A549 treated with dexamethasone at 1 μM for 4 hours (cell line): ENCODE measurements around the gene CCDC24. TPM values are rescaled to one million over a fixed set of nuclear protein-coding genes. Genes with fewer than 3 reads are reported as not detected.

ENCODE experiments used
- total RNA-seq: library from RNA; stranded (reverse); fragments of 200-300 nt; extraction: Qiagen RNA extraction; gene quantifications from 5 replicates; pipeline ENCODE4 v1.2.3, GENCODE V29; 2022

Gene CCDC24
- total RNA-seq: 6.1 to 8.3 TPM (median 7.5 TPM) in 5 replicates

GRCh38 chr1:43991476-43992231 is at the start of gene CCDC24:
Gene CCDC24, plus strand, starts transcription at chr1:43991599. Its CDS starts 280 bp downstream, at chr1:43991879.

GRCh38 chr1:43946236-43947060 is 45.0 kb upstream of the CCDC24 start, which contains the start of gene IPO13:
Gene IPO13, plus strand, starts transcription at chr1:43946950. Its CDS starts 651 bp downstream, at chr1:43947601.

GRCh38 chr1:43969746-43970466 is 21.5 kb upstream of the CCDC24 start, which contains the start of gene DPH2:
Gene DPH2, plus strand, starts transcription at chr1:43970010. Its CDS starts 166 bp downstream, at chr1:43970176.

GRCh38 chr1:43974443-43975248 is 16.8 kb upstream of the CCDC24 start, which contains the start of gene ATP6V0B:
Gene ATP6V0B, plus strand, starts transcription at chr1:43974960. Its CDS starts 81 bp downstream, at chr1:43975041.

GRCh38 chr1:43978551-43979260 is 12.7 kb upstream of the CCDC24 start, which contains the start of gene B4GALT2:
Gene B4GALT2, plus strand, starts transcription at chr1:43979210. Its CDS starts 1,951 bp downstream, at chr1:43981161.

GRCh38 chr1:44031252-44032169 is 40.1 kb downstream of the CCDC24 start, which contains the start of gene SLC6A9:
Gene SLC6A9, minus strand, starts transcription at chr1:44031462. Its CDS starts 7,185 bp downstream, at chr1:44024277.

Other genes starting within 250 kb of the CCDC24 start
- 0.10 to 0.48 TPM (median 0.17 TPM) in 4 of 5 replicates, not detected in the other for gene ARTN, start 57.8 kb upstream of the CCDC24 start, total RNA-seq
- 10.0 to 18.1 TPM (median 15.8 TPM) in 5 replicates for gene IPO13, start 44.6 kb upstream of the CCDC24 start, total RNA-seq
- 30.9 to 38.5 TPM (median 36.4 TPM) in 5 replicates for gene DPH2, start 21.6 kb upstream of the CCDC24 start, total RNA-seq
- gene ATP6V0B, start 16.6 kb upstream of the CCDC24 start, total RNA-seq: 97.4 to 138 TPM (median 118 TPM) in 5 replicates
- gene B4GALT2, start 12.4 kb upstream of the CCDC24 start, total RNA-seq: 49.6 to 75.7 TPM (median 71.7 TPM) in 5 replicates
- gene SLC6A9, start 39.9 kb downstream of the CCDC24 start, total RNA-seq: 8.6 to 15.1 TPM (median 14.3 TPM) in 5 replicates
- 0.33 to 0.64 TPM (median 0.42 TPM) in 5 replicates for gene KLF17, start 127.2 kb downstream of the CCDC24 start, total RNA-seq
- gene KLF18, start 150.0 kb downstream of the CCDC24 start, total RNA-seq: 0.02 to 0.05 TPM (median 0.04 TPM) in 4 of 5 replicates, not detected in the other
- 18.5 to 22.0 TPM (median 19.0 TPM) in 5 replicates for gene DMAP1, start 221.9 kb downstream of the CCDC24 start, total RNA-seq